ENCODE measurements around the gene RAMP1.
"Not testable (repeated sequence)": the region's sequence is repeated elsewhere in the genome, so short reads cannot be mapped to it uniquely, and the experiment has no call there.

Gene RAMP1

GRCh38 chr2:237859533-237860272 lies at the start of gene RAMP1:
Gene RAMP1 (plus strand): TSS chr2:237859623. CDS start chr2:237859676, 53 bp downstream.
- DNase-seq: no peak

GRCh38 chr2:237815637-237816036 lies 43.8 kb upstream of the RAMP1 start:
- no peak for DNase-seq

- DNase-seq: no peak
Measured at GRCh38 chr2:237816531-237816930, 42.9 kb upstream of the RAMP1 start.

- no peak for DNase-seq
Measured at GRCh38 chr2:237818066-237818473, 41.4 kb upstream of the RAMP1 start.

- DNase-seq: no peak
Measured at GRCh38 chr2:237819231-237819630, 40.2 kb upstream of the RAMP1 start.

- no peak for DNase-seq
Measured at GRCh38 chr2:237820421-237820820, 39.0 kb upstream of the RAMP1 start.

GRCh38 chr2:237823544-237823943 lies 35.9 kb upstream of the RAMP1 start:
- DNase-seq: no peak

GRCh38 chr2:237824085-237824484 lies 35.3 kb upstream of the RAMP1 start:
- DNase-seq: no peak

- DNase-seq: no peak
Measured at GRCh38 chr2:237827421-237827987, 31.9 kb upstream of the RAMP1 start.

- no peak for DNase-seq
Measured at GRCh38 chr2:237830522-237830921, 28.9 kb upstream of the RAMP1 start.

- no peak for DNase-seq
Measured at GRCh38 chr2:237833546-237833945, 25.9 kb upstream of the RAMP1 start.

GRCh38 chr2:237835372-237835771 lies 24.1 kb upstream of the RAMP1 start:
- no peak for DNase-seq

GRCh38 chr2:237841051-237841450 lies 18.4 kb upstream of the RAMP1 start:
- no peak for DNase-seq

GRCh38 chr2:237848940-237849339 lies 10.5 kb upstream of the RAMP1 start:
- DNase-seq: not testable (repeated sequence)

- no peak for DNase-seq
Measured at GRCh38 chr2:237854295-237854694, 5.1 kb upstream of the RAMP1 start.

- no peak for DNase-seq
Measured at GRCh38 chr2:237857791-237858190, 1.6 kb upstream of the RAMP1 start.

- peak; percentile 48 for DNase-seq
Measured at GRCh38 chr2:237858294-237859081, 935 bp upstream of the RAMP1 start.

GRCh38 chr2:237859082-237859433 lies 365 bp upstream of the RAMP1 start:
- DNase-seq: no peak

GRCh38 chr2:237860273-237860935 lies 981 bp downstream of the RAMP1 start:
- DNase-seq: no peak

- DNase-seq: no peak
Measured at GRCh38 chr2:237861875-237862527, 2.6 kb downstream of the RAMP1 start.

GRCh38 chr2:237862528-237862895 lies 3.1 kb downstream of the RAMP1 start:
- no peak for DNase-seq

- DNase-seq: no peak
Measured at GRCh38 chr2:237863102-237863511, 3.7 kb downstream of the RAMP1 start.
